DMS114 treated with DMSO at 0.1 percent for 48 hours (cell line): ENCODE data around the gene HNRNPA1.
"Not testable (repeated sequence)": the region's sequence is repeated elsewhere in the genome, so short reads cannot be mapped to it uniquely, and the experiment has no call there.

Experiments used
- DNase-seq: peaks from one replicate; lab custom pipeline; 2025; ENCODE audit not compliant: unreplicated experiment; lab: John Stamatoyannopoulos, UW

Gene HNRNPA1

GRCh38 chr12:54280468-54281260 is at the start of gene HNRNPA1:
HNRNPA1 (plus strand) TSS chr12:54280726; CDS start chr12:54280808, 82 bp downstream.
- peak; percentile 99 for DNase-seq

GRCh38 chr12:54231269-54231668 is 49.3 kb upstream of the HNRNPA1 start:
- DNase-seq: not testable (repeated sequence)

- DNase-seq: peak; percentile 17
Observed at GRCh38 chr12:54232790-54233189, 47.7 kb upstream of the HNRNPA1 start.

GRCh38 chr12:54238531-54238930 is 42.0 kb upstream of the HNRNPA1 start:
- DNase-seq: no peak

GRCh38 chr12:54239620-54240019 is 40.9 kb upstream of the HNRNPA1 start:
- no peak for DNase-seq

- DNase-seq: no peak
Observed at GRCh38 chr12:54240129-54240528, 40.4 kb upstream of the HNRNPA1 start.

- no peak for DNase-seq
Observed at GRCh38 chr12:54240971-54241588, 39.4 kb upstream of the HNRNPA1 start.

- DNase-seq: no peak
Observed at GRCh38 chr12:54246011-54246641, 34.4 kb upstream of the HNRNPA1 start.

GRCh38 chr12:54249489-54249888 is 31.0 kb upstream of the HNRNPA1 start:
- no peak for DNase-seq

- peak; percentile 49 for DNase-seq
Observed at GRCh38 chr12:54251667-54252284, 28.8 kb upstream of the HNRNPA1 start.

GRCh38 chr12:54253240-54253639 is 27.3 kb upstream of the HNRNPA1 start:
- no peak for DNase-seq

GRCh38 chr12:54257332-54257731 is 23.2 kb upstream of the HNRNPA1 start:
- DNase-seq: no peak

- no peak for DNase-seq
Observed at GRCh38 chr12:54258201-54258681, 22.3 kb upstream of the HNRNPA1 start.

GRCh38 chr12:54259194-54260011 is 21.1 kb upstream of the HNRNPA1 start:
- peak; percentile 77 for DNase-seq

GRCh38 chr12:54261815-54262402 is 18.6 kb upstream of the HNRNPA1 start:
- DNase-seq: no peak

- no peak for DNase-seq
Observed at GRCh38 chr12:54262403-54262925, 18.1 kb upstream of the HNRNPA1 start.

- DNase-seq: no peak
Observed at GRCh38 chr12:54265364-54265812, 15.1 kb upstream of the HNRNPA1 start.

- DNase-seq: no peak
Observed at GRCh38 chr12:54266852-54267251, 13.7 kb upstream of the HNRNPA1 start.

- no peak for DNase-seq
Observed at GRCh38 chr12:54270345-54270744, 10.2 kb upstream of the HNRNPA1 start.

GRCh38 chr12:54272214-54272613 is 8.3 kb upstream of the HNRNPA1 start:
- DNase-seq: no peak
